ENCODE data around the gene DMRT1. TPM values are rescaled to one million over a fixed set of nuclear protein-coding genes. Genes with fewer than 3 reads are reported as not detected.

DMRT1 gene
- total RNA-seq, 1 donor from 2014 or later, result not detected

GRCh38 chr9:950139-950538 lies 108.6 kb downstream of the DMRT1 start:
- Mint-ChIP-seq H3K4me1 (ENCODE audit: low read depth) (peaks cover 5% of the 10 kb centered on the region), H3K4me3 (ENCODE audit: low read depth) (no peak overlapping the region), H3K36me3 (ENCODE audit: insufficient read depth) (no peaks in the 10 kb centered on the region), H3K27me3 (peaks cover 16% of the 10 kb centered on the region), H3K9me3 (ENCODE audit: low read depth) (no peaks in the 10 kb centered on the region), H3K27ac (no peak overlapping the region)
- TF ChIP-seq, protein P1, sequence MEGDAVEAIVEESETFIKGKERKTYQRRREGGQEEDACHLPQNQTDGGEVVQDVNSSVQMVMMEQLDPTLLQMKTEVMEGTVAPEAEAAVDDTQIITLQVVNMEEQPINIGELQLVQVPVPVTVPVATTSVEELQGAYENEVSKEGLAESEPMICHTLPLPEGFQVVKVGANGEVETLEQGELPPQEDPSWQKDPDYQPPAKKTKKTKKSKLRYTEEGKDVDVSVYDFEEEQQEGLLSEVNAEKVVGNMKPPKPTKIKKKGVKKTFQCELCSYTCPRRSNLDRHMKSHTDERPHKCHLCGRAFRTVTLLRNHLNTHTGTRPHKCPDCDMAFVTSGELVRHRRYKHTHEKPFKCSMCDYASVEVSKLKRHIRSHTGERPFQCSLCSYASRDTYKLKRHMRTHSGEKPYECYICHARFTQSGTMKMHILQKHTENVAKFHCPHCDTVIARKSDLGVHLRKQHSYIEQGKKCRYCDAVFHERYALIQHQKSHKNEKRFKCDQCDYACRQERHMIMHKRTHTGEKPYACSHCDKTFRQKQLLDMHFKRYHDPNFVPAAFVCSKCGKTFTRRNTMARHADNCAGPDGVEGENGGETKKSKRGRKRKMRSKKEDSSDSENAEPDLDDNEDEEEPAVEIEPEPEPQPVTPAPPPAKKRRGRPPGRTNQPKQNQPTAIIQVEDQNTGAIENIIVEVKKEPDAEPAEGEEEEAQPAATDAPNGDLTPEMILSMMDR (IDR thresholded peaks at IDR 0.05; ENCODE audit: unreplicated experiment), result no peak
- no peak for DNase-seq (ENCODE audit: low spot score, unreplicated experiment)

DNA sequence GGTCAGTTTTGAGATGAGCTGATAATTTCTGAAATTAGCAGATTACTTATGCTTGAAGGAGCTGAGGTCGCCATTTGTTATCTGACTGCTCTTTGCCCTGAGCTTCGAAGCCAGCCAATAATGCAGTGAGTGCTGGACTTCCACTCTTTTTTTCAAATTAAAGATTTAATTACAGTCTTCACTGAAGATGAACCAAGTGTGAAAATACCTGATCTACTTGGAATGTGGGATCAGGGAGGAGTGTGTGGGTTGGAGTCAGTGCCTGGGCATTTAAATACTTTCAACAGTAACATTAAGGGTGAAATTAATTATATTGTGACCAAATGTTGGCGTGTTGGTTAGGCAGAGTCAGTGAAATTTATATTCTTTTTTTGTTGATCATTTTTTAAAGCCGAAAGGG lies 111.0 kb downstream of the DMRT1 start:
- Mint-ChIP-seq H3K9me3 (ENCODE audit: low read depth) (no peaks in the 10 kb centered on the region), H3K27me3 (peaks cover 19% of the 10 kb centered on the region), H3K27ac (no peak overlapping the region), H3K4me1 (ENCODE audit: low read depth) (peaks cover 3% of the 10 kb centered on the region), H3K36me3 (ENCODE audit: insufficient read depth) (no peaks in the 10 kb centered on the region), H3K4me3 (ENCODE audit: low read depth) (no peak overlapping the region)
- no peak for DNase-seq (ENCODE audit: low spot score, unreplicated experiment)
- TF ChIP-seq, protein P1 (IDR thresholded peaks at IDR 0.05; ENCODE audit: unreplicated experiment), result no peak

GRCh38 chr9:959105-959504 lies 117.6 kb downstream of the DMRT1 start:
- Mint-ChIP-seq H3K36me3 (ENCODE audit: insufficient read depth) (no peaks in the 10 kb centered on the region), H3K4me3 (ENCODE audit: low read depth) (no peak overlapping the region), H3K27ac (no peak overlapping the region), H3K9me3 (ENCODE audit: low read depth) (no peaks in the 10 kb centered on the region), H3K4me1 (ENCODE audit: low read depth) (no peaks in the 10 kb centered on the region), H3K27me3 (peaks cover 54% of the 10 kb centered on the region)
- DNase-seq (ENCODE audit: low spot score, unreplicated experiment), result no peak
- TF ChIP-seq, protein P1 (IDR thresholded peaks at IDR 0.05; ENCODE audit: unreplicated experiment), result no peak

DNA sequence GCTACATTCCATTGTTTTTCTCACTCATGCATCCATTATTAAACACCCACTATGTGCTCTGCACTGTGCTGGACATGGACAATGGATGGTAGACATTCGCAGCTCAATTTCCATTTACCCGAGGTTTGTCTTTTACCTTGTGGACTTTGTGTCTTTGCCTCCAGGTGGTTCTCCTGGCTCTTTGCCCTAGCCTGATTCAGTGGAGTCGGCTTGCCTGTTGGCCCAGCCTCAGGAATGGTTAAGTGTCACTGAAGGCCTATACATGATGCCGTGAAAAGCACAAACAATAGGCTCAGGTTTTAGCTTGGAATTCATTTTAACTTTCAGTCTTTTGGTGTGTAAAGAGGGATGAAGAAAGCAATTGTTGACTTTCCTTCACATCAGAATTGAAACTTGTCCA lies 118.4 kb downstream of the DMRT1 start:
- no peaks in the 10 kb centered on the region for H3K9me3 Mint-ChIP-seq (ENCODE audit: low read depth)
- no peaks in the 10 kb centered on the region for H3K36me3 Mint-ChIP-seq (ENCODE audit: insufficient read depth)
- H3K4me1 Mint-ChIP-seq (ENCODE audit: low read depth), result no peaks in the 10 kb centered on the region
- H3K27me3 Mint-ChIP-seq, result peaks cover 62% of the 10 kb centered on the region
- no peak for DNase-seq (ENCODE audit: low spot score, unreplicated experiment)
- no peak overlapping the region for H3K4me3 Mint-ChIP-seq (ENCODE audit: low read depth)
- TF ChIP-seq, protein P1 (IDR thresholded peaks at IDR 0.05; ENCODE audit: unreplicated experiment), result no peak
- no peak overlapping the region for H3K27ac Mint-ChIP-seq

DNA sequence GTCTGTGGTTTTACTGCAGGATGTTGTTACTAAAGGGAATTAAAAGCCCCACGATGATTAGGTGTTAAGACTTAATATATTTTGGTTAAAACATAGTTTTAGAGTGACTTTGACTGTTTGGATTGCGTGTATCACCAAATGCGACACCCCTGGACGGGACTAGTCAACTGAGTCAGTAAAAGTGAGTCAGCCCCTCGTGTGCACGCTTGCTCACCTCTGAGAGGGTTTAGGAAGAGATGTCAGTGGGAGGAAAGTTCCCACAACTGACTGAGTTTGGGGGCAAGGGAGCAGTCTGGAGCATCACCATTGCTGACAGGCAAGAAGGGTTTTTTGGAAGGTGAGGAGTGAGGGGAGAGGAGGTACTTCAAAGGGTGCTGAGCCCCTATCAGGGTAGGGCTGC lies 120.5 kb downstream of the DMRT1 start:
- H3K4me1 Mint-ChIP-seq (ENCODE audit: low read depth), result no peaks in the 10 kb centered on the region
- H3K4me3 Mint-ChIP-seq (ENCODE audit: low read depth), result no peak overlapping the region
- no peaks in the 10 kb centered on the region for H3K36me3 Mint-ChIP-seq (ENCODE audit: insufficient read depth)
- no peaks in the 10 kb centered on the region for H3K9me3 Mint-ChIP-seq (ENCODE audit: low read depth)
- H3K27me3 Mint-ChIP-seq, result peaks cover 79% of the 10 kb centered on the region
- no peak overlapping the region for H3K27ac Mint-ChIP-seq
- TF ChIP-seq, protein P1 (IDR thresholded peaks at IDR 0.05; ENCODE audit: unreplicated experiment), result no peak
- DNase-seq (ENCODE audit: low spot score, unreplicated experiment), result no peak

All from progenitor cell of endocrine pancreas (in vitro differentiated cells).